ENCODE results near the gene STX8.

Gene STX8

DNA sequence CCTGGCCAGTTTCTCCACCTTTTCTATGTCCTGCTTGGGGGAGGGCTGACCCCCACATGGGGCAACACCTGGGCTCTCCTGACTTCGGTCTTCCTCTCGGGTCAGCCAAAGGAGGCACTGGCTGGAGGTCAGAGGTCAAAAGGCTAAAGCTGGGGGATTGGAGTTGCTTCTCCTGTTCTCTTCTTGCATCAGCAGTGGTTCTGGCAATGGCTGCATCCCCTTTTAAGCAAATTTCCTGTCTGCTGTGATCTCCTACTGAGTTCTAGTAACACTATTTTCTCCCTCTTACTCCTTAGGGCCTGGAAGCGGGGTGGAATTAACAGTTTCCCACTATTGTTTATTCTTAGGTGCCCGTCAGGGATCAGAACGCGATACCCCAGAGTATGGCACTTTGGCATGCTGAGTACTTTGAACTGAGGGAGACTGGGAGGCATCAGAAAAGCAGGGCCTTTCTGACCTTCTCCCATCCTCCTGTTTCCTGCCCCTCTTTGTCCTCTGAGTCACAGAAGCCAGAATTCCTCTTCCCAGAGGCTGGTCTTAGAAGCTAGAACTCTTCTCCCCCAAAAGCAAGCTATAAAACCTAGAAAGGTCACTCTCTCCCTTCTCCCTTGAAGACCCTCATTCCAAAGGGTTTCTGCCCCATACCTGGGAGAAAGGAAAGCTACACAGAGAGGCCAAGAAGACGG is 268.2 kb downstream of the STX8 start:
- no peaks in the 10 kb centered on the region for H3K9me3 Mint-ChIP-seq
- no peaks in the 10 kb centered on the region for H3K36me3 Mint-ChIP-seq (ENCODE audit: low read depth)
- DNase-seq (ENCODE audit: low spot score) = no peak
- H3K4me3 Mint-ChIP-seq = no peak overlapping the region
- no peak overlapping the region for H3K27ac Mint-ChIP-seq
- no peaks in the 10 kb centered on the region for H3K27me3 Mint-ChIP-seq (ENCODE audit: low read depth)
- H3K4me1 Mint-ChIP-seq (ENCODE audit: low read depth) = no peaks in the 10 kb centered on the region

DNA sequence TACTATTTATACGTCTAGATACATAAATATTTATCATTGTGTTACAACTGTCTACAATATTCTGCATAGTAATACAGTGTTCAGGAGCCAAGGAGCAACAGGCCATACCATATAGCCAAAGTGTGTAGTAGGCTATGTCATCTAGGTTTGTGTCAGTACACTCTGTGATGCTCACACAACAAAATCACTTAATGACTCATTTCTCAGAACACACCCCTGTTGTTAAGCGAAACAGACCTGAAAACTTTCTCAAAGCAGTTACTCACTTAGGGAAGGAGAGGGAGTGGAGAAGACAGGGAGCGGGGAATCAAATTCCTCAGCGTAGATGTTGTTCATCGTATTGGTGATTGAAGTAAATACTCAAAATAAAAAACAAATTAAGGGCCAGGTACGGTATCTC is 269.5 kb downstream of the STX8 start:
- H3K27me3 Mint-ChIP-seq (ENCODE audit: low read depth) = no peaks in the 10 kb centered on the region
- no peak overlapping the region for H3K4me3 Mint-ChIP-seq
- no peak overlapping the region for H3K27ac Mint-ChIP-seq
- H3K36me3 Mint-ChIP-seq (ENCODE audit: low read depth) = no peaks in the 10 kb centered on the region
- H3K9me3 Mint-ChIP-seq = no peaks in the 10 kb centered on the region
- no peaks in the 10 kb centered on the region for H3K4me1 Mint-ChIP-seq (ENCODE audit: low read depth)
- no peak for DNase-seq (ENCODE audit: low spot score)

DNA sequence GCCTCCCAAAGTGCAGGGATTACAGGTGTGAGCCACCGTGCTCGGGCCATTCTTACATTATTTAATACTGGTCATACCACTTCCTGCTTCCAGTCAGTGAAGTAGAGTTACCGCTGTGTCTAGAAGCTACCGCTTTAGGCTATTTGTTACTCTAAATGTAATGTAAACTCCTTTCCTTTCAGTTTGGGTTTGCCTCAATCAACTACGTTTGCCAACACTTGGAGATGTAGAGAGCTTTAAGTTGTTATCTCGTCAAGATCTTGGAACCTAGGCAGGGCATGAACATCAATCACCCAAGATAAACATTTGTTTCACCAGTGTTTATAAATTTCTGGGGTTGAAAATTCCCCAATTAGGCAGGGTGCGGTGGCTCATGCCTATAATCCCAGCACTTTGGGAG is 275.9 kb downstream of the STX8 start:
- no peak overlapping the region for H3K27ac Mint-ChIP-seq
- no peak for DNase-seq (ENCODE audit: low spot score)
- H3K4me3 Mint-ChIP-seq = no peak overlapping the region
- H3K4me1 Mint-ChIP-seq (ENCODE audit: low read depth) = no peaks in the 10 kb centered on the region
- no peaks in the 10 kb centered on the region for H3K36me3 Mint-ChIP-seq (ENCODE audit: low read depth)
- H3K27me3 Mint-ChIP-seq (ENCODE audit: low read depth) = no peaks in the 10 kb centered on the region
- no peaks in the 10 kb centered on the region for H3K9me3 Mint-ChIP-seq

DNA sequence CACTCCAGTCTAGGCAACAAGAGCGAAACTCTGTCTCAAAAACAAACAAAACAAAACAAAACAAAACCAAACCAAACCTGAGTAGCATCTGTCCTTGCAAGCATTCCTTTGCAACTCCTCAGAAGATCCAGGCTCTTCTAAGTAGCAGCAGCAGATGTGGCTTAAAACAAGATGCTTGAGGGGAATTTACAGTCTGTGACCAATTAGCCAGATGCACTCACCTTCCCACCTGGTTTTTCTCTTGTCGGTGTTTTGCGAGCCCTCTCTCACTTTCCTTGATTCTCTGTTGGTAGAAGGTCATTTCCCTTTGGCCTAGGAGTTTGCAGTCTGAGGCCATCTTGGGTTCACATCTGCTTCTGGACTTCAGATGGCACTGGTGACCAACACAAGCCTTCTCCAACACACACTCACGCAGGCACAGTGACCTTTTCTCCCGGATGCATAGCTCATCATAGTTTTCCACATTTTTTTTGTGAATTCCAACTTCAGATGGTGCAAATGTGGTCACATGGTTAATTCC is 276.8 kb downstream of the STX8 start:
- Mint-ChIP-seq H3K27me3 (ENCODE audit: low read depth) (no peaks in the 10 kb centered on the region), H3K36me3 (ENCODE audit: low read depth) (no peaks in the 10 kb centered on the region), H3K4me3 (no peak overlapping the region), H3K27ac (no peak overlapping the region), H3K9me3 (no peaks in the 10 kb centered on the region), H3K4me1 (ENCODE audit: low read depth) (no peaks in the 10 kb centered on the region)
- no peak for DNase-seq (ENCODE audit: low spot score)

DNA sequence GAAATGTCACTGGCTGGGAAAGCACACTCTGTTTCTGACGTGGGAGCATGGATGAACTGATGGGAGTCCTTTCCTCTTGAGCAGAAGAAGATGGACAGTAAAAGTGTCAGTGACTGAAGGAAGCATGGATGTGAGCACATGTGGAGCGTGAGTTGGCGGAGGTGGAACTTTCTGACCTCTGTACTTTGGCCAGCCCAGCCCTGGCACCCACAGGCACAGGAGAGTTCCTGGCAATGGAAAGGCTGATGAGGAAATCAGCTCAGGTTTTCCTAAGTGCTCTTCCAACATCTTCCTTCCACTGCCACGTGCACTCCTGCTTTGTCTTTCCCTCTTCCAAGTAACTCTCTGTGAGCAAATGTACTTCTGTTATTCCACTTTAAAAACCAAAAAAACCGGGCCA is 277.5 kb downstream of the STX8 start:
- no peaks in the 10 kb centered on the region for H3K9me3 Mint-ChIP-seq
- no peaks in the 10 kb centered on the region for H3K4me1 Mint-ChIP-seq (ENCODE audit: low read depth)
- no peaks in the 10 kb centered on the region for H3K27me3 Mint-ChIP-seq (ENCODE audit: low read depth)
- H3K27ac Mint-ChIP-seq = no peak overlapping the region
- DNase-seq (ENCODE audit: low spot score) = no peak
- no peaks in the 10 kb centered on the region for H3K36me3 Mint-ChIP-seq (ENCODE audit: low read depth)
- no peak overlapping the region for H3K4me3 Mint-ChIP-seq

DNA sequence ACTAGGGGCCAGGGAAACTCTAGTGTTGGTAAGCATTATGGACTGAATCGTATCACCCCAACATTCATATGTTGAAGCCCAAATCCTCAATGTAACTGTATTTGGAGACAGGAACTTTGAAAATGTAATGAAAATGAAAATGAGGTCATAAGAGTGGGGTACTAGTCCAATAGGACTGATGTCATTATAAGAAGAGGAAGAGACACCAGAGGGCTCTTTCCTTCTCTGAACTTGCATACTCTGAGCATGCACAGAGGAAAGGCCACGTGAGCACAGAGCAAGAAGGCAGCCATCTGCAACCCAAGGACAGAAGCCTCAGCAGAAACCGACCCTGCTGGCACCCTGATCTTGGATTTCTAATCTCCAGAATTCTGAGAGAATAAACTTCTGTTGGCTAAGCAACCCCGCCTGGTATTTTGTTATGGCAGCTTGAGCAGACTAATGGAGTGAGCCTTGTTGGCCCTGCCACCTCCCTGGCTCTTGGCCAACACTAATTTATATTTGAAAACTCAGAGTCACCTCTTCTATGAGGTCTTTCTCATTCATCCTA is 280.9 kb downstream of the STX8 start:
- DNase-seq (ENCODE audit: low spot score) = no peak
- Mint-ChIP-seq H3K4me1 (ENCODE audit: low read depth) (peaks cover 8% of the 10 kb centered on the region), H3K27me3 (ENCODE audit: low read depth) (no peaks in the 10 kb centered on the region), H3K36me3 (ENCODE audit: low read depth) (no peaks in the 10 kb centered on the region), H3K9me3 (no peaks in the 10 kb centered on the region), H3K27ac (no peak overlapping the region), H3K4me3 (no peak overlapping the region)

DNA sequence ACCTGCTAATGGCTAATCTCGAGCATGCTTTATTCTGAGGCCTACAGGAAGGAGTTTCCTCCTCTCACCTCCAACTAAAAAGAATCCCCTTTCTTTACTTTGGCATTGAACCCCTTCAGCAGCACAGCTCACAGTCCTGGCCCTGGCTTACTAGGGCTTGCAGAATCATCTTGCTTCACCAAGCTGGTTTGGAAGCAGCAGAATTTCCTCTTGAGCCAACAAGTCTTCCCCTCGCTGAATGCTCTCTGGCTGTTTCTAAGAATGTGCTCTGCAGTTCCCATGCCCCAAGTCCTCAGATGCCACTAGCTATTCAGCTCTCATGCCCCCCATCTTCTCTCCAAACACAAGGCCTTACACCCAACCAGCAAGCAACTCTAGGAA is 283.1 kb downstream of the STX8 start:
- peaks cover 15% of the 10 kb centered on the region for H3K4me1 Mint-ChIP-seq (ENCODE audit: low read depth)
- H3K27ac Mint-ChIP-seq = peak overlapping the region; percentile 29
- no peak overlapping the region for H3K4me3 Mint-ChIP-seq
- H3K27me3 Mint-ChIP-seq (ENCODE audit: low read depth) = no peaks in the 10 kb centered on the region
- DNase-seq (ENCODE audit: low spot score) = no peak
- H3K9me3 Mint-ChIP-seq = no peaks in the 10 kb centered on the region
- no peaks in the 10 kb centered on the region for H3K36me3 Mint-ChIP-seq (ENCODE audit: low read depth)

DNA sequence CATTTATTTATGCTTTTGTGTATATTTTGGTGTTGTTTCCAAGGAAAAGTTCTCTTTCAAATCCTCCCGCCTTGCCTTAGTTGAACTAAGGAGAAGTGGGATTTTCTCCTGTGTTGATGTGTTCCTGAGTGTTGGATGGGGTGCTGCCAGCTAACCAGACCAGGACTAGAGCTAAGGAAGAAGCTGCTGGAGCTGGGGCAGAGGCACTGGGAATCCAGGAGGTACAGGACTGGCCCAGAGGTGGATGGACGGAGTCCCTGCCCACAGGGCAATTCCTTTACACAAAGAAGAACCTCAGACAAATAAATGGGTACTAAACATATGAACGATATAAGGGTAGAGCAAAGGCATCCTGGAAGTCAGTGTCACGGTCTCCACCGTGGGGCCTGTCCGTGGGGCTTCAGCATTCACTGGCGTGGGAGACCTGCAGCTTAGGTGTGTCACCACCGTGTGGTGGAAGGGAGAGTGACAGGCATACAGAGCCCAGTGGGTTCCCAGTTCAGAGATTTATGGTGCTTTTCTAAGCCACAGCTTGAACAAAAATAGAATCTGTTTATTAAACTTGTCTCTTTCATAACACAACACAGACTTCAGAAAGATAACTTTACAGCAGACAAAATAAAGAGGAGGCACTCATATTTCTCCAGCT is 283.6 kb downstream of the STX8 start:
- no peaks in the 10 kb centered on the region for H3K9me3 Mint-ChIP-seq
- no peak overlapping the region for H3K4me3 Mint-ChIP-seq
- peaks cover 15% of the 10 kb centered on the region for H3K4me1 Mint-ChIP-seq (ENCODE audit: low read depth)
- H3K36me3 Mint-ChIP-seq (ENCODE audit: low read depth) = no peaks in the 10 kb centered on the region
- DNase-seq (ENCODE audit: low spot score) = peak; percentile 32
- H3K27me3 Mint-ChIP-seq (ENCODE audit: low read depth) = no peaks in the 10 kb centered on the region
- no peak overlapping the region for H3K27ac Mint-ChIP-seq

DNA sequence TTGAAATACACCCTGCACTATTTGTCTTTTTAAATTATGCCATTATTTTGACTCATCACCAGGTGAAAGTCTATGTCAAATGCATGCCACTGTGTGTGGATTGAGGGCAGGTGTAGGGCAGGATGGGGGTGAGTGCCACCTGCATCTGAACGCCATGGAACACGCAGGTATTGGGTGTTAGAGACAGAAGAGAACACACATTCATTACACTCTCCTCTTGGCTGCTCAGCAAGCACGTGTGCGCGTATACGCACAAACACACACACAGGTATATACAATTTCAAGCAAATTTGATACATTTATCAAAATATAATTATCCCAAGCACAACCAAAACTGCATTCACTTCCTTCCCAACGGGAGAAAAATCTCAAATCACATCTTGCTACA is 285.4 kb downstream of the STX8 start:
- H3K4me3 Mint-ChIP-seq = peak overlapping the region; percentile 15

DNA sequence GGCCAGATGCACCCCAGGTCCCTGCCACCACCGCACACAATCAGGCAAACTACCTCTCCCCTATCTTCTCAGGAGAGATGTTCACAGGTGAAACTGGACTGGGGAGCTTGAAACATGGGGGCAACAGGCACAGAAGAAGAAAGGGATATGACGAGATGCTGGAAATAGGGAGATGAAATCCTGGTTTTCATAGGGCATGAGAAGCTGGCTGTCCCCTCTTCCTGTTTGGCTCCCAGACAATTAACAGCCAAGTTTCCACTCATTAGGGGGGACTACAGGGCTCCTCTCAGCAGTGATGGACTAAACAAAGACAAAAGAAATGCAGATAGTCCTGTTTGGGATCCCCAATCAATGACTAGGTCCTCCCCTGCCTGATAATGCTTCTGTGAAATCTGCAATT is 288.3 kb downstream of the STX8 start:
- no peaks in the 10 kb centered on the region for H3K27me3 Mint-ChIP-seq (ENCODE audit: low read depth)
- H3K4me1 Mint-ChIP-seq (ENCODE audit: low read depth) = peaks cover 15% of the 10 kb centered on the region
- no peaks in the 10 kb centered on the region for H3K36me3 Mint-ChIP-seq (ENCODE audit: low read depth)
- no peak overlapping the region for H3K4me3 Mint-ChIP-seq
- no peak for DNase-seq (ENCODE audit: low spot score)
- H3K9me3 Mint-ChIP-seq = no peaks in the 10 kb centered on the region
- H3K27ac Mint-ChIP-seq = no peak overlapping the region

More for the DNA sequence above, 285.4 kb downstream of the STX8 start:
- Mint-ChIP-seq H3K27ac (peak overlapping the region; percentile 47), H3K4me1 (ENCODE audit: low read depth) (peaks cover 17% of the 10 kb centered on the region), H3K36me3 (ENCODE audit: low read depth) (no peaks in the 10 kb centered on the region), H3K9me3 (no peaks in the 10 kb centered on the region), H3K27me3 (ENCODE audit: low read depth) (no peaks in the 10 kb centered on the region)
- DNase-seq (ENCODE audit: low spot score) = no peak

DNA sequence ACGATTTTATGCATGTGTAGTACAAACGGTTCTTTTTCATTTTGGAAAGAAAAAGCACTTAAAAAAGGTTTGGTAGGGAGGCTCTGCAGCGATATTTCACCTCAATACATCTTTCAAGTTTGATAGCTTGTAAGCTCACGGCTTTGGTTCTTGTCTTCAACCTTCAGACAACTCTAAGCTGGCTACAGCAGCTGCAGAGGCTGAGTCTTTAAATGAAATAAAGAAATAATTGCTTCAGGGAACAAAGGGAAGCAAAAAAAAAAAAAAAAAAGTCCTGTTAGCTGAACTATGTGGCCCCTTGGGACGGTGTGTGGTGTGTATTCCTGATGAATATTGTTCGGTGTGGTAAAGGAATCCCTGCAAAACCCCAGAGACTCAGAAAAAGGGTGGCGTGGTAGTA is 289.2 kb downstream of the STX8 start:
- Mint-ChIP-seq H3K4me3 (no peak overlapping the region), H3K36me3 (ENCODE audit: low read depth) (no peaks in the 10 kb centered on the region), H3K9me3 (no peaks in the 10 kb centered on the region), H3K27me3 (ENCODE audit: low read depth) (no peaks in the 10 kb centered on the region), H3K4me1 (ENCODE audit: low read depth) (peaks cover 15% of the 10 kb centered on the region), H3K27ac (no peak overlapping the region)
- no peak for DNase-seq (ENCODE audit: low spot score)

DNA sequence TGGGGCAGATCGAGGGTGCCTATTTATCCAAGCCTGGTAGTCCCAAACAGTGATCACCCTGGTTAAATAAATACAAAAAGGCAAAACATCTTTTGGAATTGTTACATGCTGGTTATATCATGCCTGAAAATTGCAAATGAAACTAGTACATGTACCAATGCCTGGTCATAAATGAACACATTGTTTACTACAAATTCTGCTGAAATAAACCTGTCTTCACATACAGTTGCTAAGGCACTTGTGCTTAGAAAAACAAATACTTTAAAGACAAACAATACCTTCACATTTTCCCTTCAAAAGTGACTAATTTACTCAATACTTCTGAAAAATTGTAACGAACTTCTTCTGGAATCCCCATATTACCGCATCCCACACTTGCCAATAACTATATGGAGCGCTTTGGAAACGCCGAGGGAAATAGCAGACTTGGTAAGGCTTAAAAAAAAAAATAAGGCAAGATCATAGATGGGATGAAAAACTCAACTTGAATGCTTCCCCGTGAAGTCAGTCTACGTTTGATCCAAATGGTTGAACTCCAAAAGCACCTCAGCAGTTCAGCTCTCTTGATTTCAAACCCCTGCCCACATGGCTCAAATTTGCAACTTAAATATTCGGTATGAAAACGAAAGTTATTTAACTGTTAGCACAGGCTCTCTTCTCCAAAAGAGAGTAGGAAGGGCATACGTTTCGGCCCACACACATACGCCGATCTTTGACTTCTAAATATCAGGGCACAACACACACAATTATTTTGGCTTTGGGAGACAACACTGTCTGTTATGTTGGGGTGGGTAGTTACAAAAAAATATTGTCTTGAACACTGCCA is 289.8 kb downstream of the STX8 start:
- Mint-ChIP-seq H3K36me3 (ENCODE audit: low read depth) (no peaks in the 10 kb centered on the region), H3K4me3 (no peak overlapping the region)

DNA sequence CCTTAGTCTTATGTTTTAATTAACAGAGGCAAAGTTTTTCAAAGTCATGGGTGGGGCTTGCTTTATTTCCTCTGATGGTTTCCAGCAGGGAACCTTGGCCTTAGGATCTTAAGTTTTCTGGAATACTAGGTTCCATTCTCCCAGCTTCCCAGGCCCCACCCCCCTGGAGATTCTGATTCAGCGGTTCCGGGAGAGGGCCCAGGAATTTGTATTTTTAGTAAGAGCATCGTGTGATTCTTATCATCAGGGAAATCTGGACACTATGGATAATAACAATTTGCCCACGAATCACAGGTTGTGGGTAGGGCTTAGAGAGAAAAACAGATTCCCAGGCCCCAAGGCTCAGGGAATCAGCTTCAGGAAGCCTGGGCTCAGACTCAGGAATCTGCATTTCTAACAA is 290.7 kb downstream of the STX8 start:
- H3K36me3 Mint-ChIP-seq (ENCODE audit: low read depth) = no peaks in the 10 kb centered on the region
- DNase-seq (ENCODE audit: low spot score) = no peak

More for the DNA sequence above, 289.8 kb downstream of the STX8 start:
- H3K27me3 Mint-ChIP-seq (ENCODE audit: low read depth) = no peaks in the 10 kb centered on the region
- H3K4me1 Mint-ChIP-seq (ENCODE audit: low read depth) = peaks cover 15% of the 10 kb centered on the region
- no peak for DNase-seq (ENCODE audit: low spot score)
- no peaks in the 10 kb centered on the region for H3K9me3 Mint-ChIP-seq
- H3K27ac Mint-ChIP-seq = no peak overlapping the region

DNA sequence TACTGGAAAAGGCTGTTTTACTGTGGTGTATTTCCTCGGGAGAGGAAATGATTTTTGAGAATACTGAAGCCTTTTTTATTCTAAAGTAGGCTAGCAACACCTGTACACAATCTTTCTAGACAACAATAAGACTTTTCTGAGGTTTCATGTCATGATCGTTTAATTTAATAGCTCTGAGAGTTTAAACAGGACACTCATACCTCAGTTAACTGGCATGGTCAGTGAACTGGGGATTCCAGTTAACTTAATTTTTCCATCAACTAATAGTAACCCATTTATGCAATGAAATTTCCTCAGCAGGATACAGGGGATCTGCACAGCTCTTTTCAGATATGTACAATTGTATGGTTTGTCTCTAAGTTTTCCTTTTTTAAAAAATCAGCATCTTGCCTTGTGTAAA is 291.7 kb downstream of the STX8 start:
- Mint-ChIP-seq H3K4me1 (ENCODE audit: low read depth) (peaks cover 4% of the 10 kb centered on the region), H3K9me3 (no peaks in the 10 kb centered on the region), H3K4me3 (no peak overlapping the region), H3K27ac (no peak overlapping the region), H3K27me3 (ENCODE audit: low read depth) (no peaks in the 10 kb centered on the region), H3K36me3 (ENCODE audit: low read depth) (no peaks in the 10 kb centered on the region)
- no peak for DNase-seq (ENCODE audit: low spot score)

More for the DNA sequence above, 290.7 kb downstream of the STX8 start:
- Mint-ChIP-seq H3K27ac (no peak overlapping the region), H3K27me3 (ENCODE audit: low read depth) (no peaks in the 10 kb centered on the region), H3K4me3 (no peak overlapping the region), H3K9me3 (no peaks in the 10 kb centered on the region), H3K4me1 (ENCODE audit: low read depth) (peaks cover 10% of the 10 kb centered on the region)
